ENCODE measurements around the gene ZIC2.

The ZIC2 gene

GRCh38 chr13:99974296-99974938, 7.2 kb upstream of the ZIC2 start:
- no peak for DNase-seq (ENCODE audit: low read depth)

GRCh38 chr13:99974939-99975561, 6.5 kb upstream of the ZIC2 start:
- DNase-seq (ENCODE audit: low read depth): no peak

GRCh38 chr13:99975626-99976025, 6.0 kb upstream of the ZIC2 start:
- no peak for DNase-seq (ENCODE audit: low read depth)

GRCh38 chr13:99976575-99976974, 5.0 kb upstream of the ZIC2 start:
- DNase-seq (ENCODE audit: low read depth): no peak

GRCh38 chr13:99977334-99977911, 4.2 kb upstream of the ZIC2 start:
- DNase-seq (ENCODE audit: low read depth): no peak

- DNase-seq (ENCODE audit: low read depth): no peak
Observed at GRCh38 chr13:99977912-99978798, 3.4 kb upstream of the ZIC2 start.

- no peak for DNase-seq (ENCODE audit: low read depth)
Observed at GRCh38 chr13:99978799-99979452, 2.7 kb upstream of the ZIC2 start.

- no peak for DNase-seq (ENCODE audit: low read depth)
Observed at GRCh38 chr13:99979453-99980200, 2.0 kb upstream of the ZIC2 start.

- DNase-seq (ENCODE audit: low read depth): peak; percentile 52
Observed at GRCh38 chr13:99980201-99980823, 1.3 kb upstream of the ZIC2 start.

GRCh38 chr13:99980824-99981734, 505 bp upstream of the ZIC2 start:
- DNase-seq (ENCODE audit: low read depth): no peak

- DNase-seq (ENCODE audit: low read depth): no peak
Observed at GRCh38 chr13:99982036-99982730, 599 bp downstream of the ZIC2 start.

GRCh38 chr13:99982731-99983498, 1.3 kb downstream of the ZIC2 start:
- no peak for DNase-seq (ENCODE audit: low read depth)

- no peak for DNase-seq (ENCODE audit: low read depth)
Observed at GRCh38 chr13:99983499-99984401, 2.2 kb downstream of the ZIC2 start.

GRCh38 chr13:99984461-99985240, 3.1 kb downstream of the ZIC2 start:
- no peak for DNase-seq (ENCODE audit: low read depth)

- no peak for DNase-seq (ENCODE audit: low read depth)
Observed at GRCh38 chr13:99985241-99985874, 3.8 kb downstream of the ZIC2 start.

GRCh38 chr13:99985886-99986527, 4.4 kb downstream of the ZIC2 start:
- no peak for DNase-seq (ENCODE audit: low read depth)

Measured in stimulated activated CD4-positive, alpha-beta T cell treated with anti-CD3 and anti-CD28 coated beads, Interleukin-2, amount 100 ng/mL, for 4 hours (primary cell).